Epithelial cell of esophagus (primary cell): Measurements from ENCODE around the gene SHE.
A peak's percentile ranks its signal among the peaks of the same experiment; 100 is the strongest.

Experiments
- DNase-seq: peaks from one replicate; pipeline ENCODE4 v3.0.0; 2010; ENCODE audit warnings: low read depth
- H3K4me3 ChIP-seq: 2 replicates; pipeline ENCODE4 v1.5.1; 2011; ENCODE audit warnings: mild to moderate bottlenecking, low read length, control low read depth
- TF ChIP-seq, protein P1 (sequence below): IDR thresholded peaks from 2 replicates; pipeline ENCODE4 v1.5.1; 2011; ENCODE audit warnings: low read depth, mild to moderate bottlenecking, low read length, control low read depth, inconsistent platforms; ENCODE audit not compliant: insufficient read depth; ENCODE audit errors: missing control alignments

Gene SHE

DNA sequence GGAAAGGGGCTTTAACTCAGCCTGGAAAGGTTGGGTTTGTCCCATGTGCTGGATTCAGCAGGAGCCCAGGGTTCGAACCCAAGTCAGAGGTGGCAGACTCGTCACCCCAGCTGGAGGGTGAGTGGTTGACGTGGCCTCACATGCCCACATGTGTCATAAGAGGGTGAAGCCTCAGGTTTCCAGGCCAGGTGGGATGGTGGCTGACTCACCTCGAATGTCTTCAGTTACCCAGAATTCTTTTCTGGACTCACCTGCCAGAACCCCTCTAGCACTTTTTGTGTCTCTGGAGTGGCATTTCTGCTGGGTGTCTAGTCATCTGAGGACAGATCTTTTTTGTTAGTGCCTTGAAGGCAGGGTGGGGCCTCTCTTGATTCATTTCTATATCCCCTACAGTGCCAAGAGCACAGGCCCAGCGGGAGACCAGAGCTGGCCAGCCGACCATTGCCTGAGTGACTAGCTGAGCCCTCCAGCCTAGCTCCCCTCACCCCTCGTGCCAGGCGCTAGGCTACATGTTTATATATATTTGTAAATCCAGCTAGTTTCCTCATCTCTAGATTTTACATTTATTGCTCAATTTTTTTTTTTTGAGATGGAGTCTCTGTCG lies 68.9 kb downstream of the SHE start:
- H3K4me3 ChIP-seq: no peak overlapping the region
- TF ChIP-seq, protein P1, sequence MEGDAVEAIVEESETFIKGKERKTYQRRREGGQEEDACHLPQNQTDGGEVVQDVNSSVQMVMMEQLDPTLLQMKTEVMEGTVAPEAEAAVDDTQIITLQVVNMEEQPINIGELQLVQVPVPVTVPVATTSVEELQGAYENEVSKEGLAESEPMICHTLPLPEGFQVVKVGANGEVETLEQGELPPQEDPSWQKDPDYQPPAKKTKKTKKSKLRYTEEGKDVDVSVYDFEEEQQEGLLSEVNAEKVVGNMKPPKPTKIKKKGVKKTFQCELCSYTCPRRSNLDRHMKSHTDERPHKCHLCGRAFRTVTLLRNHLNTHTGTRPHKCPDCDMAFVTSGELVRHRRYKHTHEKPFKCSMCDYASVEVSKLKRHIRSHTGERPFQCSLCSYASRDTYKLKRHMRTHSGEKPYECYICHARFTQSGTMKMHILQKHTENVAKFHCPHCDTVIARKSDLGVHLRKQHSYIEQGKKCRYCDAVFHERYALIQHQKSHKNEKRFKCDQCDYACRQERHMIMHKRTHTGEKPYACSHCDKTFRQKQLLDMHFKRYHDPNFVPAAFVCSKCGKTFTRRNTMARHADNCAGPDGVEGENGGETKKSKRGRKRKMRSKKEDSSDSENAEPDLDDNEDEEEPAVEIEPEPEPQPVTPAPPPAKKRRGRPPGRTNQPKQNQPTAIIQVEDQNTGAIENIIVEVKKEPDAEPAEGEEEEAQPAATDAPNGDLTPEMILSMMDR: no peak
- peak; percentile 98 for DNase-seq

DNA sequence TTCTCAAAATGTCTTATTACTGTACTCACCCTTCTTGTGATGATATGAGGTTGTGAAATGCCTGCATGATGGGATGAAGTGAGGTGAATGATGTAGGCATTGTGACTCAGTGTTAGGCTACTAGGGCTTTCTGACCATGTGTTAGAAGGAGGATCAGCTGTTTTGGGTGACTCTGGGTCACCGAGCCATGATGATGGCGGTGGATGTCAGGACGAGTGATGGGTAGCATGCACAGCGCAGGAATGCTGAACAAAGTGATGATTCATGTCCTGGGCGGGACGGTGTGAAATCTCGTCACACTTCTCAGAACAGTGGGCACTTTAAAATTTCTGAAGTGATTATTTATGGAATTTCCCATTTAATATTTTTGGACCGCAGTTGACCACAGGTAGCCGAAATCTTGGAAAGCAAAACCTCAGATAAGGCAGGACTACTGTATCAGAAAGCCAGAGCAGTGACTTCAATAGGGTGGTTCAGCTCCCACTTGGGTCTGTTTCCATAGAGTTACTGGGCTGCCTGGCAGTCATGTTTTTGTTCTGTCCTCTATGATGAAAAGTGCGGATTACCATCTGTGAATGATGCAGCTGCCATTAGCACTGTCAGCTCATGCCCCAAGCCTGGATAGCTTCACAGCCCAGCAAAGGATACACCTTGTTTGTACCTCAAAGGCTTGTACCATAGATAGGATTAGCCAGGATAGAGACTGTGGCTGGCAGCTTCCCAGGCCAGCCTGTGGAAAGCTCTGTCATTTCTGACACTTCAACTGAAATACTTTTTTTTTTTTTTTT lies 70.4 kb downstream of the SHE start:
- DNase-seq: peak; percentile 96
- H3K4me3 ChIP-seq: no peak overlapping the region
- TF ChIP-seq, protein P1: no peak

- no peak overlapping the region for H3K4me3 ChIP-seq
- DNase-seq: peak; percentile 65
- TF ChIP-seq, protein P1: no peak
These were observed 71.3 kb downstream of the SHE start for GRCh38 chr1:154430903-154431302.

- TF ChIP-seq, protein P1: no peak
- H3K4me3 ChIP-seq: no peak overlapping the region
- no peak for DNase-seq
These were observed 72.2 kb downstream of the SHE start for GRCh38 chr1:154429841-154430611.
